ENCODE data around the gene TET2. TPM values are rescaled to one million over a fixed set of nuclear protein-coding genes. Genes with fewer than 3 reads are reported as not detected.

TET2 gene
- total RNA-seq, 2 donors from 2014 or later, result 41.8 to 87.4 TPM

DNA sequence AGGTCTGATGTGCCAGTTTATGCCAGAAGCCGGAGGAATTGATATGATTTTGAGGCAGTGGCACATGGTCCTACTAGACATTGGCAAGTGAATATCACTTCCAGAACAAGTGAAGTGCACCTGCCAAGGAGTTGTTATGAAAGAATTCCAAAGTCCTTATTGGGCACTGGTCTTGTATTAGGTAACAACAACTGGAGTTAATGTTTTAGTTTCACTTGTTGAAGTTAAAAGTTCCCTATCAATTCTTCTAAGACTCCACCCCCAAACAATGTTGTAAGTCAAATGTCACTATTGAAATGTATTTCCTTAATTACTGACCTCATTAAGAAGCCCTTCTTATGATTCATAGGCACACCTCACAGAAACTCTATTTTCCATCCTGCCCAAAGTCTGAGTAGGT lies 3.1 kb downstream of the TET2 start:
- Mint-ChIP-seq H3K27ac (no peak overlapping the region), H3K4me1 (peaks cover 25% of the 10 kb centered on the region), H3K9me3 (no peaks in the 10 kb centered on the region), H3K36me3 (ENCODE audit: low read depth) (peaks cover 60% of the 10 kb centered on the region), H3K27me3 (no peaks in the 10 kb centered on the region), H3K4me3 (peak overlapping the region; percentile 100)
- no peak for ATAC-seq (replicated peaks)

DNA sequence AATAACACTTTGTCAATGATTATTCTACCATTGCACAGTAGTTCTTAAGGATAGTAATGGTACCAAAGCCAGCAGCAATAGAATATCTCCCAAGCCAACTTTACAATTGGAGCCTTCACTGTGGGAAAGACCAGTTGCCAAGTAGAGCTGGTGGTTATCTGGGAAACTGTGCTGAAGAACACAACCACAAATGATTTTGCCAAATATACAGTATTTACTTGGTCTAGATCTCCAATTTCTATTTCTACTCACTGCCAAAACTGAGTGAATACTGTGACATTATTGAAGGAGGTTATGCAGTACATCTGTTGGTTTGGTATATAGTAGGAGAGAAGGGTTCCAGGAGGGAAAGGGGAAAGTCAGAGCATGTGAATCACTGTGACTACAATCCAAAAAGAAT lies 3.8 kb downstream of the TET2 start:
- Mint-ChIP-seq H3K36me3 (ENCODE audit: low read depth) (peaks cover 61% of the 10 kb centered on the region), H3K9me3 (no peaks in the 10 kb centered on the region), H3K4me1 (peaks cover 26% of the 10 kb centered on the region), H3K27ac (no peak overlapping the region), H3K27me3 (no peaks in the 10 kb centered on the region), H3K4me3 (peak overlapping the region; percentile 100)
- ATAC-seq (replicated peaks), result no peak

DNA sequence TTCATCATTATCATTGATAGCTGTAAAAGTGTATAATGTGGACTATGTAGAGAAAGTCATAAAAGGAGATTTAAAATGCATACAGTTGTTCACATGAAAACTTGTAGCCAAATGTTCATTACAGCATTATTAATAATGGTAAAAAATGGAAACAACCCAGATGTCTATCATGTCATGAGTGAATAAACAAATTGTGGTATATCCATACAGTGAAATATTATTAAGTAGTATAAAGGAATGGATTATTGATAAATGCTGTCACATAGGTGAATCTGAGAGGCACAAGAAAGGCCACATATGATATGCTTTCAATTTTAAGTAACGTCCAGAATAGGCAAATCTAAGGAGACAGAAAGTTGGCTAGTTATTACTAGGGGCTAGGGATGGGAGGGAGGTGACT lies 7.1 kb downstream of the TET2 start:
- Mint-ChIP-seq H3K4me3 (no peak overlapping the region), H3K27me3 (no peaks in the 10 kb centered on the region), H3K36me3 (ENCODE audit: low read depth) (peaks cover 59% of the 10 kb centered on the region), H3K4me1 (peaks cover 25% of the 10 kb centered on the region), H3K27ac (no peak overlapping the region), H3K9me3 (no peaks in the 10 kb centered on the region)
- ATAC-seq (replicated peaks), result no peak

DNA sequence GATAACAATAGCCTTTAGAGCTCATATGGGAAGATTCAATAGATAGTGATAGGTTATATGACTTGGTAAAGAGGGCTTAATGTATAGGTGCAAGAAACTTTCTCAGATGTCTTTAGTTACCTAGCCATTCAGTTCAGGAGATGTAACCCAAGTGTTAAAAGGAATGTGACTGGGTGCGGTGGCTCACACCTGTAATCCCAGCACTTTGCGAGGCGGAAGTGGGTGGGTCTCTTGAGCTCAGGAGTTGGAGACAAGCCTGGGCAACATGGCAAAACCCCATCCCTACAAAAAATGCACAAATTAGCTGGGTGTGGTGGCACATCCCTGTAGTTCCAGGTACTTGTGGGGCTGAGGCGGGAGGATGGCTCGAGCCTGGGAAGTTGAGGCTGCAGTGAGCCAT lies 7.9 kb downstream of the TET2 start:
- H3K36me3 Mint-ChIP-seq (ENCODE audit: low read depth), result peaks cover 59% of the 10 kb centered on the region
- H3K27ac Mint-ChIP-seq, result no peak overlapping the region
- peak overlapping the region; percentile 29 for H3K4me3 Mint-ChIP-seq
- H3K9me3 Mint-ChIP-seq, result no peaks in the 10 kb centered on the region
- H3K4me1 Mint-ChIP-seq, result peaks cover 23% of the 10 kb centered on the region
- no peak for ATAC-seq (replicated peaks)
- H3K27me3 Mint-ChIP-seq, result no peaks in the 10 kb centered on the region

DNA sequence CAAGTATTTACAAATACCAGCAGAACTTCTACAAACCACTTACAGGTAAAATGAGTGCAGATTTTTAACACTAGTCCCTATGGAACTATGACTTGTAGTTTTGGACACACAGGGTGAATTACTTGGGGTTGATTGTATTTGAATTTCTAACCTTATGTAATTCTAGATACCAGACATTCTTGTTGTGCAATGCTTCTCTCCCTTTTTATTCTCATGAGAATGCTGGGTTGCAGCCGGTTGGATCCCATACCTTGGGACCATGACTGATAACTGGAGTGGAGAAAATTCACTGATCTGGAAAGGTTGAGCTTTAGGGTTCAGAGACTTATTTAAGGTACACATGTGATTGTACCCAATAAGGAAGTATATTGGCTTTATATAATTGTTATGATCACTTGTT lies 8.8 kb downstream of the TET2 start:
- no peaks in the 10 kb centered on the region for H3K27me3 Mint-ChIP-seq
- H3K4me3 Mint-ChIP-seq, result no peak overlapping the region
- ATAC-seq (replicated peaks), result no peak

DNA sequence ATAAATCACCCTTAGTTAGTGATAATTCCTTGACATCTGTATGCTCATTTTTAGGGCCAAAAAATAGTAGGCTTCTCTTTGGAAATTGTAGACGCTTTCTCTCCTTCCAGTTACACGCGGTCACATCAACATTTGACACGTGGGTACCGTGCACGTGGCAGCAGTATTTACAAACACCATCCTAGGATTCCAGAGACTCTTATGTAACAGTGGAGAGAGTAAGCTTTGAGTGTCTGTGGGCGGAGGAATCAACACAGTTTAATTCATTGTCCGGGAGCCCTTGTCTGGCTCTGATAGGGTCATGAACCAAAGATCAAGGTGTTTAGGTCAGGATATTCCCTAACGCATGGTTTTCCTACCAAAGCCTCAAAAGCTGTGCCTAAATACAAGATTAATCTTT lies 12.2 kb downstream of the TET2 start:
- no peaks in the 10 kb centered on the region for H3K27me3 Mint-ChIP-seq
- no peak overlapping the region for H3K27ac Mint-ChIP-seq
- no peaks in the 10 kb centered on the region for H3K9me3 Mint-ChIP-seq
- H3K4me3 Mint-ChIP-seq, result no peak overlapping the region
- H3K4me1 Mint-ChIP-seq, result peaks cover 25% of the 10 kb centered on the region
- ATAC-seq (replicated peaks), result no peak
- peaks cover 70% of the 10 kb centered on the region for H3K36me3 Mint-ChIP-seq (ENCODE audit: low read depth)

More for the DNA sequence above, 8.8 kb downstream of the TET2 start:
- Mint-ChIP-seq H3K9me3 (no peaks in the 10 kb centered on the region), H3K27ac (no peak overlapping the region), H3K4me1 (peaks cover 23% of the 10 kb centered on the region), H3K36me3 (ENCODE audit: low read depth) (peaks cover 62% of the 10 kb centered on the region)

DNA sequence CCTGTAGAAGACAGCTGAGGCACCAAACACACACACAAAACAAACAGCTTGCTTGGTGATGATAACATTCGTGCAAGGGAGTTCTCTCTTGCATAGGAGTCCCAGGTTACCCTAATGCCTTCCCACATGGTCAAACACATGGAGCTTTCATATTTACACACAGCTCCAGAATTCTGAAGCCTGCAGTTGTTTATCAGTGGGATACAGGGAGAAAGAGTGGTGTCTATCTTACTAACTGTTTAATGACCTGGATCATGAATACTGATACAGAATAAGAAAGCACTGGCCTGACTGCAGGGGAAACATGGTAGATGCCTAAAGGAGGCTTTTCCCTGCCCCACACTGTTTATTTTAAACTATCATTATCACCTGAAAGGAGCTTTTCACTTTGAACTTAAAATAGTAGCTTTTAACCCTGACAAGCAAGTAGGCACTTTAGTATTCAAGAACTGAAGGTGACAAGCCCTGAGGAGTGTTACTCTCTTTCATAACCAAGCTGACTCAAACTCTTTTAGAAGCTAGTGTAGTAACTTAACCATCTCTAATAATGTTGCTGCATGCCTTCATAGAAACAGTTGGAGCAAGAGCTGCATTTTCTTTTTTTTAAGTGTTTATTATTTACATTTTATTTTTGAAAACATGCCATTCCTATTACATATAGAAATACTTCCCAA lies 15.6 kb downstream of the TET2 start:
- H3K4me1 Mint-ChIP-seq, result peaks cover 14% of the 10 kb centered on the region
- H3K4me3 Mint-ChIP-seq, result no peak overlapping the region
- H3K36me3 Mint-ChIP-seq (ENCODE audit: low read depth), result peaks cover 75% of the 10 kb centered on the region
- no peaks in the 10 kb centered on the region for H3K9me3 Mint-ChIP-seq
- no peaks in the 10 kb centered on the region for H3K27me3 Mint-ChIP-seq
- no peak overlapping the region for H3K27ac Mint-ChIP-seq
- ATAC-seq (replicated peaks), result no peak

DNA sequence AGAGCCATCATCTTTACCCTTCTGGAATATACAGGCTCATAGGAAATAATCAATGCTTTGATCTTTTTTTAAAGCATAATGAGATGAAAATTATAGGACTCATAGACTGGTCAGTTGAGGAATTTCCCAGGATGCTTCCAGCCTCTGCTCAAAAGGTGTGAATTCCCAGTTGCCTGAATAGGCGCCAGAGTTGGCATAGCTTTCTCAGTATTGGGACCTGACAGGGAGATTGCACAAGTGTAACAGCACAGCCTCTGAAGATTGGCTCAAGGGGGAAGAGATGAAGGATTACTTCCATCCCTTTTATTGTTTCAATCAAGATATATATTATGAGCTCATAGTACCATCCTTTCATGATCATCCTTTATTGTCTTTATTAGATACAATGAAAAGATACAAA lies 17.9 kb downstream of the TET2 start:
- Mint-ChIP-seq H3K36me3 (ENCODE audit: low read depth) (peaks cover 80% of the 10 kb centered on the region), H3K9me3 (peaks cover 3% of the 10 kb centered on the region), H3K27me3 (no peaks in the 10 kb centered on the region), H3K4me1 (peaks cover 31% of the 10 kb centered on the region), H3K4me3 (no peak overlapping the region), H3K27ac (no peak overlapping the region)
- ATAC-seq (replicated peaks), result no peak

DNA sequence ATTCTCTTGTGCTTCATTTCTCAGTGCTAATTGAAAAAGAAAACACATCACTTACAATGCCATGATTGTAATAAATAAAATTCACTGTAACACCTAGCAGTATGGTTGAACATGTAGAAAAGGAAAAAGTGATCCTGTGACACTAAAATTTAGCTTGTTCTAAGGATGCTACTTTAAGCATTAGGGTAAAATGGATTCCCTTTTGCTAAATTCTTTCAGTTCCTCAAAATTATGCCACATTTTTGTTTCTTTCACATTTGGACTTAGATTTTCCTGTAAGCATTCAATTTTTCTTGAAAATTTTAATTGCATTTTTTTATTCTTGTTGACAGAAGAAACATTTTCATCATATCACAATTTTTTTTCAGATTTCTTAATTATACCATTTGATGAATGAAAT lies 19.4 kb downstream of the TET2 start:
- peaks cover 37% of the 10 kb centered on the region for H3K4me1 Mint-ChIP-seq
- peaks cover 87% of the 10 kb centered on the region for H3K36me3 Mint-ChIP-seq (ENCODE audit: low read depth)
- no peak overlapping the region for H3K4me3 Mint-ChIP-seq
- H3K27ac Mint-ChIP-seq, result no peak overlapping the region
- ATAC-seq (replicated peaks), result no peak
- no peaks in the 10 kb centered on the region for H3K27me3 Mint-ChIP-seq
- H3K9me3 Mint-ChIP-seq, result peaks cover 3% of the 10 kb centered on the region

DNA sequence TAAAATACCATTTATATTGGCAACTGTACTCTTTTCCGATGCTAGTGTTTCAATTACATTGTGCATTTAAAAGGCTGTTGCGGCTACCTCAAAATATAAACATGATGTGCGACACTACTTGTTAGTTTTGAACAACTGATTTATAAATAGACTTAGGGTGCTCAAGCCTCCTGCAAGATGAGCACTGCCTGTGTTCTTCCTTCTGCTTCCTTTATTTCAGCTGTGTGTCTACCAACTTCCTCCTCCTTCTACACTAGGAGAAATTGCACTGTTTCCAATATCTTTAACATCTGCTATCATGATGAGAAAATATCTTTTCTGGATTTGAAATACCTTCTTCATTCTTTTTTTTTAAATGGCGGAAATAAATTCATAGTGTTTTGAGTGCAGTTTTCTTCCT lies 24.0 kb downstream of the TET2 start:
- H3K4me1 Mint-ChIP-seq, result peaks cover 37% of the 10 kb centered on the region
- ATAC-seq (replicated peaks), result no peak
- peaks cover 11% of the 10 kb centered on the region for H3K9me3 Mint-ChIP-seq
- H3K36me3 Mint-ChIP-seq (ENCODE audit: low read depth), result peaks cover 96% of the 10 kb centered on the region
- H3K27ac Mint-ChIP-seq, result no peak overlapping the region
- no peak overlapping the region for H3K4me3 Mint-ChIP-seq
- H3K27me3 Mint-ChIP-seq, result no peaks in the 10 kb centered on the region

DNA sequence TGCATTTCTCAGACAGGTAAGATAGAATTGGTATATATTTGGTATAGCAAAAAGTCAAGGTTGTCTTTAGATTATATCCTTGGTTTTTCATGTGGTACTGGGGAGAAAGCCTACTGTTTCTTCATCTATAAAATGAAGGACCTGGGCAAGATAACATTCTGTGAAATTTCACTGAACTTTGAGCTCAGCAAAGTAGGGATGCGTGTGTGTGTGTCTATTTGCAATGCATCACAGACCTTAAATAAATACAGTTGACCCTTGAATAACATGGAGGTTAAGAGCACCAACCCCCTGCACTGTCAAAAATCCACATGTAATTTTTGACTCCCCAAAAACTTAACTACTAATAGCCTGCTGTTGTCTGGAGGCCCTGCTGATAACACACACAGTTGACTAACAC lies 25.2 kb downstream of the TET2 start:
- ATAC-seq (replicated peaks), result no peak
- Mint-ChIP-seq H3K36me3 (ENCODE audit: low read depth) (peaks cover 98% of the 10 kb centered on the region), H3K27me3 (no peaks in the 10 kb centered on the region), H3K4me1 (peaks cover 38% of the 10 kb centered on the region), H3K27ac (no peak overlapping the region), H3K9me3 (peaks cover 11% of the 10 kb centered on the region), H3K4me3 (no peak overlapping the region)

DNA sequence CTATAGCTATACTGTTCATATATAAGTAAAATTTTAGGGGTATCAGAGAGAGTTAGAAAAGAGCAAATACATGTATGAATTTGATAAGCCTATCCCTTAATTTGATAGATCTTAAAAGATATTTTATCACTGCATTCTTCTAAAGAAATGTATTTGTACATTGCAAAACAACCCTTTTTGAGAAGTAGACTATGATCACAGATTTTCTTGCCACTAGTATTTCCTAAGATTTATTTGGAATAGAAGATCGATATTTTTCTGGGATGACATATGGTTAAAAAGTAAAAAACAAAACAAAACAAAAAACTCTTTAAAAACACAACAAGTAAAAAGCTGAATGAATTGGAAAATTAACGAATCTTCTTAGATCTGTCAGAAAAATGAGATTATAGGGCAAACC lies 27.4 kb downstream of the TET2 start:
- Mint-ChIP-seq H3K27me3 (no peaks in the 10 kb centered on the region), H3K4me1 (peaks cover 35% of the 10 kb centered on the region), H3K9me3 (peaks cover 11% of the 10 kb centered on the region), H3K4me3 (no peak overlapping the region), H3K27ac (peak overlapping the region; percentile 41), H3K36me3 (ENCODE audit: low read depth) (peaks cover 84% of the 10 kb centered on the region)
- no peak for ATAC-seq (replicated peaks)

DNA sequence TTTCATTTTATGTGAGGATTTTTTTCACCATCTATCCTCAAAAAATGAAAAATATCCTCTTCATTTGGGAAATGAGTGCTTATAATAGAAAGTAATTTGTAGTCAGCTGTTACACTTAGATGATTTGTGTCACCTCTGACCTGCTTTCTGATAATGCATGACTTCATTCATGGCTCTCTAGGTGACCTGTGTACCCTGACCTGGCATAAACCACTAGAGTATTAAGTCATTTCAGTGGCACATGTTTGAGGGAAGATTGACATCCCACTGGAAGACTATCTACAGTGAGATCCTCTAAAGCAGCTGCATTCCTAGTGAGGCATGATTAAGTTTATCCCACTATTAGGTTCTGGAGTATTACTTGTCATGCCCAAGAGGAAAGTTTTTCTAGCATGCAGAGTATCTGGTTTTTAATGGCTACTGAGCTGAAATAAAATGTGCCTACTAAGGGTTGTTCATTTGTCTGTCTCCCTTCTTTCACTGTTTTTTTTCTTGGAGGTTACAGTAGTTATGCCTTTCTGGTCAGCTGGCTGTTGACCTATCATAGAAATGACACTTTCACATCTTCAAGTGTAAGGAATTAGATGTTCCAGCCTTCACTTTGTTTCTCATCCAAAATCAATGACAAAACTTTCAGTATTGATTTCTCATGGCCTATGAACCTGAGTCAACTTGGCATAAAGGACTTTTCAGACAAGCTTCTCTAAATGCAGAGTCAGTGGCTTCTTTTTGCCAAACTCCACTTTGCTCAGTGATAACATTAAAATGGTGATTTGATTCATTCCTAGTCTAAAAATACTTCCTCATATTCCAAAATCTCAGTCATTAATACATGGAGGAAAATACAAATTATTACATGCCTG lies 33.1 kb downstream of the TET2 start:
- H3K9me3 Mint-ChIP-seq, result peaks cover 8% of the 10 kb centered on the region
- H3K27ac Mint-ChIP-seq, result no peak overlapping the region
- no peaks in the 10 kb centered on the region for H3K27me3 Mint-ChIP-seq
- peaks cover 48% of the 10 kb centered on the region for H3K4me1 Mint-ChIP-seq
- ATAC-seq (replicated peaks), result peak; percentile 88
- H3K36me3 Mint-ChIP-seq (ENCODE audit: low read depth), result peaks cover 60% of the 10 kb centered on the region
- no peak overlapping the region for H3K4me3 Mint-ChIP-seq

DNA sequence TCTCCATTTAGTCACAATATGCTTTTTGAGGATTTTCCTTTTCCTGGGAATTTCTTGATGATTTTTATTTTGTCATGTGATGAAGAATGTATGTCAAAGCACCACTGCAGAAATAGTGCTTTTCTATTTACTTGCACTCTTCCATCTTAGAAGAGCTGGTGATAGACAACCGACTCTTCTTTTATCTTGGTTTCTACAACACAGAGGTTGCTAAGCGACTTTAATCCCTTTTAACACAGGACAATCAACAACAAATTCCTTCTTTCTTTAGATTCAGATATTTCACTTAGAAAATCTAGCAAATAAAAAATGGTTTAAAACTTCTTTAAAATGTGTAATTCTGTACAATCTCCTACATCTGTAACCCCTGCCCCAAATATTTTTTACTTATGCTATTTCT lies 34.6 kb downstream of the TET2 start:
- peaks cover 53% of the 10 kb centered on the region for H3K36me3 Mint-ChIP-seq (ENCODE audit: low read depth)
- H3K4me3 Mint-ChIP-seq, result no peak overlapping the region
- H3K9me3 Mint-ChIP-seq, result no peaks in the 10 kb centered on the region
- H3K27ac Mint-ChIP-seq, result no peak overlapping the region
- no peaks in the 10 kb centered on the region for H3K27me3 Mint-ChIP-seq
- ATAC-seq (replicated peaks), result no peak
- peaks cover 45% of the 10 kb centered on the region for H3K4me1 Mint-ChIP-seq

DNA sequence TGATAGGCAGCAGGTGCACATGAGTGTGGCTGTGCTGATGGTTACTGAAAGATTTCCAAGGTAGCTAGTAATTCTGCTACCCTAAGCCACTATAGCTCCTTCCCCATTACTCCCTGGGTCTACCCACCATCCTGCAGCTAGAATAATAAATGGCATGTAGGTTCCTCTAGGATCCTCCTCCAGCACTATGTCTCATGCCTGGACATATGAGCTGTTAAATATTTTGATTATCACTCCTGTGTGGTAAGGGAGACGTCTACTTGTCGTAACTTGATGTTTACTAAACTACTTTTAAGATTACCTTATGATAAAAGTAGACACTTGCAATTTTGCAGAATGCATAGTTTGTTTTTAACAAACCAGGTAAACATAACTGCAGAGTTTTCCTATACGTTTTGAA lies 35.5 kb downstream of the TET2 start:
- ATAC-seq (replicated peaks), result no peak
- Mint-ChIP-seq H3K4me3 (no peak overlapping the region), H3K27ac (no peak overlapping the region), H3K36me3 (ENCODE audit: low read depth) (peaks cover 46% of the 10 kb centered on the region), H3K4me1 (peaks cover 42% of the 10 kb centered on the region), H3K27me3 (no peaks in the 10 kb centered on the region), H3K9me3 (no peaks in the 10 kb centered on the region)
